Measurements from ENCODE around the gene UQCRHL. TPM values are rescaled to one million over a fixed set of nuclear protein-coding genes. Genes with fewer than 3 reads are reported as not detected.

Gene UQCRHL
- total RNA-seq, 1 donor from 2014 or later, result 4.7 TPM

DNA sequence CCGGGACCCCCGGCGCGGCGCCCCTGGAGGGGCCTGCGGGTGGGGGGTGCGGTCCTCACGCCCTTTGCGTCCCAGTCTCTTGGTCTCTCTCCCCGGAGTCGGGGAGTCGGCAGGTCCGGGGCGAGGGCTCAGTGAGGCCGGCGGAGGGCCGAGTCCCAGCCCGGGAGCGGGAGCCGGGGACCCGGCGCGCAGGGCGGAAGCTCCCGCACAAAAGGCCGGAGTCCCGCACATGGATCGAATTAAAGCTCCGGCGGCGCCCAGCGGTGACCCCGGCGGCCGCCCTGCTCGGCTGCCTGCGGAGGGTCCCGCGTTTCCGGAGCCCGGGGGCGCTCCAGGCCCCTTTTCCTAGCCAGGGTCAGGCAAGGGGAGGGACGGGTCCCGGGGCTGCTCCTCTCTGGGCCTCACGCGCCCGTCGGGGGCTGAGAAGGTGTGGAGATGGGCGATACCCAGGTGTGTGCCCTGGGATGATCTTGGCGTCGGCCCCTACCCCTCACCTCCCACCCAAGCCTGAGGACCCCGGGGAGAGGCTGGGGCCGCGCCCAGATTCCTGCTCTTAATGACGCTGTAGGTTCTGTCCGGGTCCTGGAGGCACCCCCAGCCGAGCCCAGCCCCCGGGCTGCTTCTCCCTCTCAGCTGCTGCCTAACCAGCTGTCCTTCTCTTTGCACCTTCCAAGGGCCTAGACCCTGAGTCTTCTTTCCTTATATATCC lies 48.3 kb downstream of the UQCRHL start:
- peaks cover 0 to 35% (median 21%) of the 10 kb centered on the region in 3 donors for H3K27me3 ChIP-seq (ENCODE audit: control insufficient read depth in 3 of 3, insufficient read depth in 3 of 3, low read length in 3 of 3)
- H3K9ac ChIP-seq (ENCODE audit: low read depth in 1 of 3, low read length in 3 of 3), result peak overlapping the region; percentile 38 to 68 (median 43)
- no peaks in the 10 kb centered on the region for H3K36me3 ChIP-seq (ENCODE audit: control insufficient read depth in 3 of 3, insufficient read depth in 3 of 3, low read length in 3 of 3)
- peak overlapping the region; percentile 12 for H3K27ac ChIP-seq (ENCODE audit: low read depth, low read length)
- no peaks in the 10 kb centered on the region for H3K9me3 ChIP-seq (ENCODE audit: control insufficient read depth in 3 of 3, low read length in 3 of 3)
- H3K4me1 ChIP-seq (ENCODE audit: control insufficient read depth in 3 of 3, insufficient read depth in 3 of 3, low read length in 3 of 3), result peaks cover 19 to 26% (median 20%) of the 10 kb centered on the region in 3 donors
- H3K4me3 ChIP-seq (ENCODE audit: low read length in 3 of 3), result peak overlapping the region; percentile 43 to 49 (median 46)

DNA sequence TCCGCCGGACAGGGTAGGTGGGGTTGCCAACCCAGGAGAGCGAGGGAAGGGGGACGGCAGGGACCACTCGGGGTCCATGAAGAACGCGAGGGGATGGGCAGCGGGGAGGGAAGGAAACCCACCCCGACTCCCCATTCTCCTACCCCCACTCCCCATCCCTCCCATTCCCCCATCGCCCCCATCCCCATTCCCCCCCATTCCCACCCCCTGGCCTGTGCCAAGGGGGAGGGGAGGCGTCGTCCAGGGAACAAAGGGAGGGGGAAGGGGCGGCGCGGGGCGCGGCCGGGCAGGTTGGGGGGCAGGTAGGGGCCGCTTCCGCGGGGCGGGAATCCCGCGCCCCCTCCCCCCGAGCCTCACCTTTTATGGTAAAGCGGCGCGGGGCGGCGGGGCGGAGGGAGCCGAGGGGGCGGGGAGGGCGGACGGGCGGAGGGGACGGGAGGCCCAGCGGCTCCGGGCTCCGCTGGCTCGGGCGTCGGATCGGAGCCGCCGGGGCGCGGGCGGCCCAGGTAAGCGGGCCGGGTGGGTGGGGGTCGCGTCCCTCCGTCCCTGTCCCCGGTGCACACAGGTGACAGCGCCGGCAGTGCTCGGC lies 49.0 kb downstream of the UQCRHL start, which contains the start of gene FBLIM1:
Gene FBLIM1, plus strand, starts transcription at position 453 of the 589 bp plus-strand sequence. CDS start 6,189 bp downstream, outside the sequence.
- Histone ChIP-seq H3K4me3 (ENCODE audit: low read length in 3 of 3) (peak within 1 kb of the TSS; percentile 43 to 49 (median 46)), H3K27ac (ENCODE audit: low read depth, low read length) (peak within 1 kb of the TSS; percentile 12), H3K36me3 (ENCODE audit: control insufficient read depth in 3 of 3, insufficient read depth in 3 of 3, low read length in 3 of 3) (no peaks in the 10 kb centered on the region), H3K9ac (ENCODE audit: low read depth in 1 of 3, low read length in 3 of 3) (peak within 1 kb of the TSS; percentile 38 to 68 (median 43)), H3K9me3 (ENCODE audit: control insufficient read depth in 3 of 3, low read length in 3 of 3) (no peaks in the 10 kb centered on the region), H3K27me3 (ENCODE audit: control insufficient read depth in 3 of 3, insufficient read depth in 3 of 3, low read length in 3 of 3) (peaks cover 0 to 35% (median 21%) of the 10 kb centered on the region in 3 donors), H3K4me1 (ENCODE audit: control insufficient read depth in 3 of 3, insufficient read depth in 3 of 3, low read length in 3 of 3) (peaks cover 19 to 26% (median 20%) of the 10 kb centered on the region in 3 donors)

DNA sequence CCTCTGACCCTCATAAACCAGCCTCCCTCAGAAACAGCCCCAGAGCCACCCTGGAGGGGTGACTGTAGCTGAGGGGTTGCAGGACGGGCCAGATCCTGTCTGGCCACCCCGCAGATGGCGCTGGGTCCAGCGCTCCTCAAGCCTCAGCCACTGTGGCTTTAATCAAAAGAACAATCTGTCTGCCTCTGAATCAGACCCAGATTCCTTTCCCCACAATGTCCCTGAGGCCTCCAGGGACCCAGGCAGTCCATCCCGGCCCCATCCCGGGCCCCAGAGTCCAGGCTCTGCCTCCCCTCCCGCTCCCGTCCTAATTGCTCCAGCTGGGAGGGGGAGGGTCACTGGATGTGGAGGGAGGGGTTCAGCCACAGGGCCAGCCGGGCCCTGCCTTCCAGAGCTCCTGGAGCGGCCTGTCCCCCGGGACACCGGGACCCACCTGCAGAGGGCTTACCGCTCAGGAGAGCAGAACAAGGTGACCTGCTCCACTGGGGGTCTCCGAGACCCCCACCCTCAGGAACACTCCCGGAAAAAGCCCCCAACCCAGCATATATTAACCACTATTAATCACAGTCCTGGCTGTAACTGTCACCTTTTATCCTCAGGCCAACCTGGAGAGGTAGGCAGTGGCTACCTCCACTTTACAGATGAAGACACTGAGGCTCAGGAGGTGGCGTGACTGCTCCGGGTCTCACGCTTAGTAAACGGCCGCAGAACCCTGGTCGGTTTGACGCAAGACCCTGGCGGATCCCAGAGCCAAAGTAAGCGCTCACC lies 49.7 kb downstream of the UQCRHL start:
- Histone ChIP-seq H3K27me3 (ENCODE audit: control insufficient read depth in 3 of 3, insufficient read depth in 3 of 3, low read length in 3 of 3) (peaks cover 0 to 35% (median 21%) of the 10 kb centered on the region in 3 donors), H3K4me1 (ENCODE audit: control insufficient read depth in 3 of 3, insufficient read depth in 3 of 3, low read length in 3 of 3) (peaks cover 19 to 26% (median 20%) of the 10 kb centered on the region in 3 donors), H3K27ac (ENCODE audit: low read depth, low read length) (peak overlapping the region; percentile 7), H3K4me3 (ENCODE audit: low read length in 3 of 3) (peak overlapping the region in 1 of 3 donors; percentile 43), H3K9me3 (ENCODE audit: control insufficient read depth in 3 of 3, low read length in 3 of 3) (no peaks in the 10 kb centered on the region), H3K9ac (ENCODE audit: low read depth in 1 of 3, low read length in 3 of 3) (peak overlapping the region in 2 of 3 donors; percentile 38 to 40), H3K36me3 (ENCODE audit: control insufficient read depth in 3 of 3, insufficient read depth in 3 of 3, low read length in 3 of 3) (no peaks in the 10 kb centered on the region)

Other genes starting within 250 kb of the UQCRHL start
- gene AGMAT, start 222.6 kb downstream of the UQCRHL start, total RNA-seq, result 4.2 TPM
- gene DDI2, start 190.2 kb downstream of the UQCRHL start, total RNA-seq, result 30.8 TPM
- 36.0 TPM for gene PLEKHM2, start 123.3 kb downstream of the UQCRHL start, total RNA-seq
- gene SLC25A34, start 71.4 kb downstream of the UQCRHL start, total RNA-seq, result 1.6 TPM
- gene TMEM82, start 65.2 kb downstream of the UQCRHL start, total RNA-seq, result not detected
- 7.3 TPM for gene FBLIM1, start 48.9 kb downstream of the UQCRHL start, total RNA-seq
- 21.4 TPM for gene SPEN, start 40.1 kb upstream of the UQCRHL start, total RNA-seq
- gene ZBTB17, start 168.5 kb upstream of the UQCRHL start, total RNA-seq, result 23.5 TPM
- not detected for gene SRARP, start 196.6 kb upstream of the UQCRHL start, total RNA-seq
- 5.7 TPM for gene HSPB7, start 210.4 kb upstream of the UQCRHL start, total RNA-seq
- gene CLCNKA, start 214.4 kb upstream of the UQCRHL start, total RNA-seq, result under 0.01 TPM
- gene CLCNKB, start 236.1 kb upstream of the UQCRHL start, total RNA-seq, result not detected

All from skeletal muscle tissue (tissue), 4 donors.